NK-92 (cell line): Measurements from ENCODE around the gene SPCS2.
"Not testable (repeated sequence)": the region's sequence is repeated elsewhere in the genome, so short reads cannot be mapped to it uniquely, and the experiment has no call there.

Experiments used
- DNase-seq: peaks from one replicate; lab custom pipeline; 2025; ENCODE audit not compliant: unreplicated experiment; lab: John Stamatoyannopoulos, UW

The SPCS2 gene

GRCh38 chr11:75000975-75001354, 51.9 kb downstream of the SPCS2 start:
- no peak for DNase-seq

- no peak for DNase-seq
These were observed 52.6 kb downstream of the SPCS2 start for GRCh38 chr11:75001686-75002085.

- no peak for DNase-seq
These were observed 53.5 kb downstream of the SPCS2 start for GRCh38 chr11:75002516-75002915.

- DNase-seq, result no peak
These were observed 55.1 kb downstream of the SPCS2 start for GRCh38 chr11:75004215-75004614.

GRCh38 chr11:75011357-75011756, 62.3 kb downstream of the SPCS2 start:
- no peak for DNase-seq

GRCh38 chr11:75011872-75012271, 62.8 kb downstream of the SPCS2 start:
- DNase-seq, result no peak

GRCh38 chr11:75013051-75013450, 64.0 kb downstream of the SPCS2 start:
- no peak for DNase-seq

GRCh38 chr11:75014129-75014528, 65.1 kb downstream of the SPCS2 start:
- no peak for DNase-seq

GRCh38 chr11:75019200-75019599, 70.1 kb downstream of the SPCS2 start:
- not testable (repeated sequence) for DNase-seq

GRCh38 chr11:75020328-75020727, 71.3 kb downstream of the SPCS2 start:
- not testable (repeated sequence) for DNase-seq

GRCh38 chr11:75022296-75022695, 73.2 kb downstream of the SPCS2 start:
- DNase-seq, result no peak

- no peak for DNase-seq
These were observed 73.8 kb downstream of the SPCS2 start for GRCh38 chr11:75022759-75023396.

GRCh38 chr11:75023446-75024067, 74.5 kb downstream of the SPCS2 start:
- no peak for DNase-seq

GRCh38 chr11:75024068-75024449, 75.0 kb downstream of the SPCS2 start:
- no peak for DNase-seq

- no peak for DNase-seq
These were observed 75.7 kb downstream of the SPCS2 start for GRCh38 chr11:75024764-75025211.

GRCh38 chr11:75025561-75025960, 76.5 kb downstream of the SPCS2 start:
- DNase-seq, result no peak

- DNase-seq, result no peak
These were observed 79.3 kb downstream of the SPCS2 start for GRCh38 chr11:75028321-75028720.
